ENCODE data around the gene DAB1. TPM values are rescaled to one million over a fixed set of nuclear protein-coding genes. Genes with fewer than 3 reads are reported as not detected.

The DAB1 gene
- total RNA-seq, 1 donor from 2014 or later, result 1.9 TPM

DNA sequence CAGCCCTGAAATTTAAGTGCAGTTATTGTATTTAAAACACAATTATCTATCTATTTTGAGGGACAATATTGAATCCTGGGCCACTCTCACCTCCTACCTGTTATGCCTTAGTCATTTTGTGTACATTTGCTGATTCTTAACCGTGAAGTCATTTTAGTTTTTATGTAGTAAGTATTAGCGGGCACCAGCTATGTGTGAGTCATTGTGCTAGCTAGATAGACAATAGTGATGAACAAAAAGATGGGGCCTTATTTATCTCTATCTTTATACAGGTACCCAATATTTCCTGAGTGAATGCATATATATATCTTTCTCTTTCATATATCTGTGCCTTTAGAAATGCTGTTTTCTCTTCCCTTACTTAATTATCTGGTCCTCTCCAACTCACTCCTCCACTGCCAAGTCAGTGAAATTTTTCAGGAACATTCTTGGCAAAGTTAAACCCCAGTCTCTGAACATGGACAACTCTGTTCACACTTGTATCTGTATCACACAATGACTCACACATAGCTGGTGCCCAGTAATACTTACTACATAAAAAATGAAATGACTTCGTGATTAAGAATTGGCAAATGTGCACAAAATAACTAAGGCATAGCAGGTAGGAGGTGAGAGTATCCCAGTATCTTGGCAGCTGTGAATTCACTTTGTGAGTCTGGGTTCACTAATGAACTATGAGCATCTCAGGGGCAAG, 292.0 kb downstream of the DAB1 start:
- no peaks in the 10 kb centered on the region for H3K36me3 Mint-ChIP-seq
- H3K9me3 Mint-ChIP-seq, result no peaks in the 10 kb centered on the region
- DNase-seq (ENCODE audit: low spot score in 2 of 2, unreplicated experiment in 2 of 2), result no peak
- H3K4me3 Mint-ChIP-seq, result no peak overlapping the region
- peaks cover 4% of the 10 kb centered on the region for H3K4me1 Mint-ChIP-seq
- peaks cover 9% of the 10 kb centered on the region for H3K27me3 Mint-ChIP-seq (ENCODE audit: low read depth)
- H3K27ac Mint-ChIP-seq, result no peak overlapping the region
- TF ChIP-seq, protein P1, sequence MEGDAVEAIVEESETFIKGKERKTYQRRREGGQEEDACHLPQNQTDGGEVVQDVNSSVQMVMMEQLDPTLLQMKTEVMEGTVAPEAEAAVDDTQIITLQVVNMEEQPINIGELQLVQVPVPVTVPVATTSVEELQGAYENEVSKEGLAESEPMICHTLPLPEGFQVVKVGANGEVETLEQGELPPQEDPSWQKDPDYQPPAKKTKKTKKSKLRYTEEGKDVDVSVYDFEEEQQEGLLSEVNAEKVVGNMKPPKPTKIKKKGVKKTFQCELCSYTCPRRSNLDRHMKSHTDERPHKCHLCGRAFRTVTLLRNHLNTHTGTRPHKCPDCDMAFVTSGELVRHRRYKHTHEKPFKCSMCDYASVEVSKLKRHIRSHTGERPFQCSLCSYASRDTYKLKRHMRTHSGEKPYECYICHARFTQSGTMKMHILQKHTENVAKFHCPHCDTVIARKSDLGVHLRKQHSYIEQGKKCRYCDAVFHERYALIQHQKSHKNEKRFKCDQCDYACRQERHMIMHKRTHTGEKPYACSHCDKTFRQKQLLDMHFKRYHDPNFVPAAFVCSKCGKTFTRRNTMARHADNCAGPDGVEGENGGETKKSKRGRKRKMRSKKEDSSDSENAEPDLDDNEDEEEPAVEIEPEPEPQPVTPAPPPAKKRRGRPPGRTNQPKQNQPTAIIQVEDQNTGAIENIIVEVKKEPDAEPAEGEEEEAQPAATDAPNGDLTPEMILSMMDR (IDR thresholded peaks at IDR 0.05; ENCODE audit: unreplicated experiment), result no peak

DNA sequence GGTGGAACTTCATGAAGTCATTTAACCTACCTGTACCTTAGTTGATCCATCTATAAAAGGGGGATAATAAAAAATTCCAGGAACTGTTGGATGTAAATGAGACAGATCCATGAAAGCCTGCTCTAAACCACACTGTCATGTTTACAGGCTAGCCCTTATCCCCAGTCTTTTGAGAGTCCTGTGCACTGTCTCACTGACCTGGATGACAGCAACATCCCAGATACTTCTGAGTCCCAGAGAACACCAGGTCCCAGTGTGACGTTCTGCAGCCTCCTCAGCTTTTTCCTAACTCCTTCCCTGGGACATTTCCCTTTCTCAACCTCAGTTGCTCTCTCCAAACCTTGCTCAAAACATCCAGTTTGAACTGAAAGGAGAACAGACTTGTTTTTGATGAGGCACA, 292.6 kb downstream of the DAB1 start:
- H3K27me3 Mint-ChIP-seq (ENCODE audit: low read depth), result peaks cover 8% of the 10 kb centered on the region
- TF ChIP-seq, protein P1 (IDR thresholded peaks at IDR 0.05; ENCODE audit: unreplicated experiment), result no peak

DNA sequence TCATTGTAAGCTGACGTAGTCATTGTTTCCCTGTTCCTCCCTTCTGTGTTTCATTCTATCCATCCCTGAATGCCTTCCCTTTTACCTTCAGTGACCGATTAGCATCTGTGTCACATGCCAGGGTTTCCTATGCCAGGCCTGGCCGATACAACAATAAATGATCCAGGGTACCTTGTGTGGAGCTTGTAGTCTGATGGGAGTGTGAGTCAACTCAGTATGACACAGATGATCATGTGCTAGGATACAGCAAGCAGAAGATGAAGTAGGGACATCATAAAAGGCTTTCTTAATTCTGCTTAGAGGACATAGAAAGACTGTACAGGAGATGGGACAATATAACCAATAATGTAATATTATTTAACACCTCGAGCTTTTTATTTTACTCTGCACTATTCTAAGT, 294.0 kb downstream of the DAB1 start:
- no peak overlapping the region for H3K4me3 Mint-ChIP-seq
- DNase-seq (ENCODE audit: low spot score in 2 of 2, unreplicated experiment in 2 of 2), result no peak
- peaks cover 16% of the 10 kb centered on the region for H3K27me3 Mint-ChIP-seq (ENCODE audit: low read depth)
- H3K4me1 Mint-ChIP-seq, result peaks cover 4% of the 10 kb centered on the region
- TF ChIP-seq, protein P1 (IDR thresholded peaks at IDR 0.05; ENCODE audit: unreplicated experiment), result no peak
- H3K9me3 Mint-ChIP-seq, result no peaks in the 10 kb centered on the region
- H3K27ac Mint-ChIP-seq, result no peak overlapping the region
- no peaks in the 10 kb centered on the region for H3K36me3 Mint-ChIP-seq

More for the DNA sequence above, 292.6 kb downstream of the DAB1 start:
- Mint-ChIP-seq H3K27ac (no peak overlapping the region), H3K9me3 (no peaks in the 10 kb centered on the region), H3K4me3 (no peak overlapping the region), H3K36me3 (no peaks in the 10 kb centered on the region), H3K4me1 (peaks cover 4% of the 10 kb centered on the region)
- DNase-seq (ENCODE audit: low spot score in 2 of 2, unreplicated experiment in 2 of 2), result no peak

DNA sequence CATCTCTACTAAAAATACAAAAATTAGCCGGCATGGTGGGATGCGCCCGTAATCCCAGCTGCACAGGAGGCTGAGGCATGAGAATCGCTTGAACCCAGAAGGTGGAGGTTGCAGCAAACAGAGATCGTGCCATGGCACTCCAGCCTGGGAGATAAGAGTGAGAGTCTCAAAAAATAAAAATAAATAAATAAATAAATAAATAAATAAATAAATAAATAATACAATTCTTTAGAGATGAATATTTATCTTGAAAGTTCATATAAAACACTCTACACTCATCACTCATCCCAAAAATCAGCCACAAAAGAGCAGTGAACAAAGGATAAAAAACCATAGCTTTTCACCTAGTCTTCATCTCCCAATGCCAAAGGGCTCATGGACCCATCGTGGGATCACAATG, 295.9 kb downstream of the DAB1 start:
- peaks cover 3% of the 10 kb centered on the region for H3K4me1 Mint-ChIP-seq

DNA sequence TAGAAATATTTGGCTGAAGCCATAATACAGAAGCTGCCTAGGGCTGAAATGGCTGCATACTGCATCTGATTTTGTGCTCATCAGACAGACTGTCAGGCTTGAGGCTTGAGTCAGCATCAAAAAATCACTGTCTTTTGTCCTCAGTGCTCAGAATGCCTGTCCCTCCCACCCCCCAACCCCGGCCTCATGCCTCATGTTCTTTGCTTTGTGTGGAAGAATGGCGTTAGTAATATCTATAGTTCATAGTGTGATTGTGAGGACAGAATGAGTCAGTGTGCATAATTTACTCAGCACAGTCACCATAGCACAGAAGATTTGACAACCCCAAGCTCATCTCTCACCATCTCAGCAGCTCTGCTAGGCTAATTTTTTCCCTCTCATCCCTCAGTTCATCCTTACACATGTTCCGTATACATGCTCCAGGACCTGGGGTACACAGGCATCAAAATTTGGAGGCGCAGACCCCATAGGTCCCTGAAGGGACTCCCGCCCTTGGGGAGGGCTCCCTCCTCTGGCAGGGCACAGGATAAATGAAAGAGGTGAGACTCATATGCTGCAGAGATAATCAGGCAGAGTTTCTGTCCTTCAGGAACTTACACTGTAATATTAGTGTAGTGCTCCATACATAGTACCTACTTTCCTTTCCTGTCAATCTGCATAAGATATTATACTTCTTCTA, 299.0 kb downstream of the DAB1 start:
- H3K4me1 Mint-ChIP-seq, result peaks cover 3% of the 10 kb centered on the region
- no peaks in the 10 kb centered on the region for H3K9me3 Mint-ChIP-seq
- H3K36me3 Mint-ChIP-seq, result no peaks in the 10 kb centered on the region
- H3K4me3 Mint-ChIP-seq, result no peak overlapping the region
- no peak for DNase-seq (ENCODE audit: low spot score in 2 of 2, unreplicated experiment in 2 of 2)
- TF ChIP-seq, protein P1 (IDR thresholded peaks at IDR 0.05; ENCODE audit: unreplicated experiment), result no peak
- peaks cover 32% of the 10 kb centered on the region for H3K27me3 Mint-ChIP-seq (ENCODE audit: low read depth)
- no peak overlapping the region for H3K27ac Mint-ChIP-seq

More for the DNA sequence above, 295.9 kb downstream of the DAB1 start:
- H3K9me3 Mint-ChIP-seq, result no peaks in the 10 kb centered on the region
- no peak for DNase-seq (ENCODE audit: low spot score in 2 of 2, unreplicated experiment in 2 of 2)
- peaks cover 16% of the 10 kb centered on the region for H3K27me3 Mint-ChIP-seq (ENCODE audit: low read depth)
- H3K4me3 Mint-ChIP-seq, result no peak overlapping the region
- no peaks in the 10 kb centered on the region for H3K36me3 Mint-ChIP-seq
- no peak overlapping the region for H3K27ac Mint-ChIP-seq
- TF ChIP-seq, protein P1 (IDR thresholded peaks at IDR 0.05; ENCODE audit: unreplicated experiment), result no peak
